HG02884 (cell line): ENCODE data around the gene TENT5A.
A peak's percentile ranks its signal among the peaks of the same experiment; 100 is the strongest.

Source experiments
- ATAC-seq: cut with Tn5 transposase; IDR thresholded peaks from one replicate; pipeline ENCODE4 v1.9.1; 2021; ENCODE audit warnings: mild to moderate bottlenecking, moderate library complexity; ENCODE audit not compliant: unreplicated experiment

TENT5A gene

GRCh38 chr6:81772741-81773140, 20.3 kb upstream of the TENT5A start:
- ATAC-seq: peak; percentile 100

GRCh38 chr6:81771097-81771496, 18.6 kb upstream of the TENT5A start:
- no peak for ATAC-seq

- ATAC-seq: no peak
Measured at GRCh38 chr6:81770381-81770780, 17.9 kb upstream of the TENT5A start.

- no peak for ATAC-seq
Measured at GRCh38 chr6:81769824-81770223, 17.3 kb upstream of the TENT5A start.

GRCh38 chr6:81768150-81768942, 15.9 kb upstream of the TENT5A start:
- no peak for ATAC-seq

GRCh38 chr6:81767163-81767891, 14.8 kb upstream of the TENT5A start:
- no peak for ATAC-seq

- no peak for ATAC-seq
Measured at GRCh38 chr6:81766482-81767069, 14.1 kb upstream of the TENT5A start.

- ATAC-seq: no peak
Measured at GRCh38 chr6:81764531-81764930, 12.1 kb upstream of the TENT5A start.

- ATAC-seq: no peak
Measured at GRCh38 chr6:81763968-81764367, 11.5 kb upstream of the TENT5A start.

GRCh38 chr6:81763051-81763450, 10.6 kb upstream of the TENT5A start:
- no peak for ATAC-seq

GRCh38 chr6:81762606-81763005, 10.1 kb upstream of the TENT5A start:
- no peak for ATAC-seq

- no peak for ATAC-seq
Measured at GRCh38 chr6:81762132-81762531, 9.7 kb upstream of the TENT5A start.

- ATAC-seq: no peak
Measured at GRCh38 chr6:81761197-81761596, 8.7 kb upstream of the TENT5A start.

GRCh38 chr6:81759782-81760181, 7.3 kb upstream of the TENT5A start:
- ATAC-seq: no peak

GRCh38 chr6:81758221-81758620, 5.7 kb upstream of the TENT5A start:
- no peak for ATAC-seq

GRCh38 chr6:81756690-81757089, 4.2 kb upstream of the TENT5A start:
- no peak for ATAC-seq

GRCh38 chr6:81755551-81755950, 3.1 kb upstream of the TENT5A start:
- ATAC-seq: no peak

- no peak for ATAC-seq
Measured at GRCh38 chr6:81754906-81755305, 2.4 kb upstream of the TENT5A start.

- peak; percentile 30 for ATAC-seq
Measured at GRCh38 chr6:81753711-81754577, 1.5 kb upstream of the TENT5A start.

- peak; percentile 37 for ATAC-seq
Measured at GRCh38 chr6:81752921-81753710, 635 bp upstream of the TENT5A start.
